ENCODE data around the gene THOC6.

The THOC6 gene

GRCh38 chr16:3035289-3035971 is 11.6 kb downstream of the THOC6 start:
- Histone ChIP-seq H3K9me3 (ENCODE audit: insufficient read depth, low read length) (no peaks in the 10 kb centered on the region), H3K27me3 (ENCODE audit: insufficient read depth, insufficient read length) (peaks cover 63% of the 10 kb centered on the region), H3K4me1 (ENCODE audit: insufficient read depth, insufficient read length) (peaks cover 35% of the 10 kb centered on the region), H3K9ac (ENCODE audit: insufficient read length, low read depth) (no peak overlapping the region), H3K36me3 (ENCODE audit: insufficient read depth, insufficient read length, low read length) (no peaks in the 10 kb centered on the region), H3K4me3 (ENCODE audit: insufficient read length, low read depth) (no peak overlapping the region)
- DNase-seq (ENCODE audit: low read depth, low spot score) = no peak
- TF ChIP-seq YY1 (IDR thresholded peaks at IDR 0.05; ENCODE audit: insufficient read depth, insufficient read length) (no peak), ZNF274 (IDR thresholded peaks at IDR 0.05; ENCODE audit: low read depth, low read length) (no peak), SUZ12 (IDR thresholded peaks at IDR 0.05; ENCODE audit: extremely low read depth, insufficient read depth, insufficient read length) (no peak)

- no peak for DNase-seq (ENCODE audit: low read depth, low spot score)
- TF ChIP-seq SUZ12 (IDR thresholded peaks at IDR 0.05; ENCODE audit: extremely low read depth, insufficient read depth, insufficient read length) = no peak
- TF ChIP-seq ZNF274 (IDR thresholded peaks at IDR 0.05; ENCODE audit: low read depth, low read length) = no peak
- TF ChIP-seq YY1 (IDR thresholded peaks at IDR 0.05; ENCODE audit: insufficient read depth, insufficient read length) = no peak
- H3K9me3 ChIP-seq (ENCODE audit: insufficient read depth, low read length) = no peaks in the 10 kb centered on the region
- no peak overlapping the region for H3K4me3 ChIP-seq (ENCODE audit: insufficient read length, low read depth)
- no peak overlapping the region for H3K9ac ChIP-seq (ENCODE audit: insufficient read length, low read depth)
- no peaks in the 10 kb centered on the region for H3K36me3 ChIP-seq (ENCODE audit: insufficient read depth, insufficient read length, low read length)
- peaks cover 31% of the 10 kb centered on the region for H3K4me1 ChIP-seq (ENCODE audit: insufficient read depth, insufficient read length)
- H3K27me3 ChIP-seq (ENCODE audit: insufficient read depth, insufficient read length) = peaks cover 63% of the 10 kb centered on the region
These were observed 12.3 kb downstream of the THOC6 start for GRCh38 chr16:3035972-3036725.

GRCh38 chr16:3036726-3037315 is 13.0 kb downstream of the THOC6 start, which contains the start of gene BICDL2:
Gene BICDL2, minus strand, starts transcription at chr16:3036944. Its CDS starts 1,448 bp downstream, at chr16:3035496.
- Histone ChIP-seq H3K36me3 (ENCODE audit: insufficient read depth, insufficient read length, low read length) (no peaks in the 10 kb centered on the region), H3K4me1 (ENCODE audit: insufficient read depth, insufficient read length) (peaks cover 28% of the 10 kb centered on the region), H3K27me3 (ENCODE audit: insufficient read depth, insufficient read length) (peaks cover 63% of the 10 kb centered on the region), H3K9ac (ENCODE audit: insufficient read length, low read depth) (no peak within 1 kb of the TSS), H3K4me3 (ENCODE audit: insufficient read length, low read depth) (no peak within 1 kb of the TSS), H3K9me3 (ENCODE audit: insufficient read depth, low read length) (no peaks in the 10 kb centered on the region)
- DNase-seq (ENCODE audit: low read depth, low spot score) = no peak
- no peak for TF ChIP-seq YY1 (IDR thresholded peaks at IDR 0.05; ENCODE audit: insufficient read depth, insufficient read length)
- no peak for TF ChIP-seq SUZ12 (IDR thresholded peaks at IDR 0.05; ENCODE audit: extremely low read depth, insufficient read depth, insufficient read length)
- no peak for TF ChIP-seq ZNF274 (IDR thresholded peaks at IDR 0.05; ENCODE audit: low read depth, low read length)

GRCh38 chr16:3038256-3038655 is 14.4 kb downstream of the THOC6 start:
- peaks cover 21% of the 10 kb centered on the region for H3K4me1 ChIP-seq (ENCODE audit: insufficient read depth, insufficient read length)
- DNase-seq (ENCODE audit: low read depth, low spot score) = no peak
- no peaks in the 10 kb centered on the region for H3K36me3 ChIP-seq (ENCODE audit: insufficient read depth, insufficient read length, low read length)
- no peaks in the 10 kb centered on the region for H3K9me3 ChIP-seq (ENCODE audit: insufficient read depth, low read length)
- H3K4me3 ChIP-seq (ENCODE audit: insufficient read length, low read depth) = no peak overlapping the region
- no peak overlapping the region for H3K9ac ChIP-seq (ENCODE audit: insufficient read length, low read depth)
- no peak for TF ChIP-seq ZNF274 (IDR thresholded peaks at IDR 0.05; ENCODE audit: low read depth, low read length)
- TF ChIP-seq SUZ12 (IDR thresholded peaks at IDR 0.05; ENCODE audit: extremely low read depth, insufficient read depth, insufficient read length) = no peak
- no peak for TF ChIP-seq YY1 (IDR thresholded peaks at IDR 0.05; ENCODE audit: insufficient read depth, insufficient read length)
- H3K27me3 ChIP-seq (ENCODE audit: insufficient read depth, insufficient read length) = peaks cover 66% of the 10 kb centered on the region

- H3K9ac ChIP-seq (ENCODE audit: insufficient read length, low read depth) = no peak overlapping the region
- TF ChIP-seq YY1 (IDR thresholded peaks at IDR 0.05; ENCODE audit: insufficient read depth, insufficient read length) (no peak), SUZ12 (IDR thresholded peaks at IDR 0.05; ENCODE audit: extremely low read depth, insufficient read depth, insufficient read length) (no peak), ZNF274 (IDR thresholded peaks at IDR 0.05; ENCODE audit: low read depth, low read length) (no peak)
- peaks cover 67% of the 10 kb centered on the region for H3K27me3 ChIP-seq (ENCODE audit: insufficient read depth, insufficient read length)
- no peak for DNase-seq (ENCODE audit: low read depth, low spot score)
- peaks cover 21% of the 10 kb centered on the region for H3K4me1 ChIP-seq (ENCODE audit: insufficient read depth, insufficient read length)
- H3K9me3 ChIP-seq (ENCODE audit: insufficient read depth, low read length) = no peaks in the 10 kb centered on the region
- no peak overlapping the region for H3K4me3 ChIP-seq (ENCODE audit: insufficient read length, low read depth)
- H3K36me3 ChIP-seq (ENCODE audit: insufficient read depth, insufficient read length, low read length) = no peaks in the 10 kb centered on the region
These were observed 15.1 kb downstream of the THOC6 start for GRCh38 chr16:3038896-3039295.

GRCh38 chr16:3042376-3042775 is 18.5 kb downstream of the THOC6 start:
- no peaks in the 10 kb centered on the region for H3K9me3 ChIP-seq (ENCODE audit: insufficient read depth, low read length)
- H3K9ac ChIP-seq (ENCODE audit: insufficient read length, low read depth) = no peak overlapping the region
- H3K4me1 ChIP-seq (ENCODE audit: insufficient read depth, insufficient read length) = peaks cover 19% of the 10 kb centered on the region
- TF ChIP-seq YY1 (IDR thresholded peaks at IDR 0.05; ENCODE audit: insufficient read depth, insufficient read length) (no peak), SUZ12 (IDR thresholded peaks at IDR 0.05; ENCODE audit: extremely low read depth, insufficient read depth, insufficient read length) (no peak), ZNF274 (IDR thresholded peaks at IDR 0.05; ENCODE audit: low read depth, low read length) (no peak)
- H3K27me3 ChIP-seq (ENCODE audit: insufficient read depth, insufficient read length) = peaks cover 66% of the 10 kb centered on the region
- H3K36me3 ChIP-seq (ENCODE audit: insufficient read depth, insufficient read length, low read length) = no peaks in the 10 kb centered on the region
- no peak overlapping the region for H3K4me3 ChIP-seq (ENCODE audit: insufficient read length, low read depth)
- no peak for DNase-seq (ENCODE audit: low read depth, low spot score)

GRCh38 chr16:3044708-3045107 is 20.9 kb downstream of the THOC6 start:
- Histone ChIP-seq H3K36me3 (ENCODE audit: insufficient read depth, insufficient read length, low read length) (no peaks in the 10 kb centered on the region), H3K4me3 (ENCODE audit: insufficient read length, low read depth) (no peak overlapping the region), H3K4me1 (ENCODE audit: insufficient read depth, insufficient read length) (peaks cover 5% of the 10 kb centered on the region), H3K27me3 (ENCODE audit: insufficient read depth, insufficient read length) (peaks cover 64% of the 10 kb centered on the region), H3K9ac (ENCODE audit: insufficient read length, low read depth) (no peak overlapping the region), H3K9me3 (ENCODE audit: insufficient read depth, low read length) (no peaks in the 10 kb centered on the region)
- no peak for TF ChIP-seq YY1 (IDR thresholded peaks at IDR 0.05; ENCODE audit: insufficient read depth, insufficient read length)
- TF ChIP-seq ZNF274 (IDR thresholded peaks at IDR 0.05; ENCODE audit: low read depth, low read length) = no peak
- no peak for TF ChIP-seq SUZ12 (IDR thresholded peaks at IDR 0.05; ENCODE audit: extremely low read depth, insufficient read depth, insufficient read length)
- DNase-seq (ENCODE audit: low read depth, low spot score) = no peak

Data from NT2/D1 (cell line).